B cell (primary cell): ENCODE results near the gene MAN2B2.

Experiments
- EZH2 ChIP-seq: IDR thresholded peaks from 2 replicates; pipeline ENCODE4 v1.6.1; 2012; ENCODE audit warnings: borderline replicate concordance, low read depth, mild to moderate bottlenecking, moderate library complexity, low read length; ENCODE audit not compliant: insufficient read depth, poor library complexity, severe bottlenecking
- TF ChIP-seq, protein P1 (sequence below): fragments of 200-600 bp; IDR thresholded peaks from one replicate; pipeline ENCODE4 v1.8.0; 2022; ENCODE audit warnings: antibody characterized with exemption, mild to moderate bottlenecking

DNA sequence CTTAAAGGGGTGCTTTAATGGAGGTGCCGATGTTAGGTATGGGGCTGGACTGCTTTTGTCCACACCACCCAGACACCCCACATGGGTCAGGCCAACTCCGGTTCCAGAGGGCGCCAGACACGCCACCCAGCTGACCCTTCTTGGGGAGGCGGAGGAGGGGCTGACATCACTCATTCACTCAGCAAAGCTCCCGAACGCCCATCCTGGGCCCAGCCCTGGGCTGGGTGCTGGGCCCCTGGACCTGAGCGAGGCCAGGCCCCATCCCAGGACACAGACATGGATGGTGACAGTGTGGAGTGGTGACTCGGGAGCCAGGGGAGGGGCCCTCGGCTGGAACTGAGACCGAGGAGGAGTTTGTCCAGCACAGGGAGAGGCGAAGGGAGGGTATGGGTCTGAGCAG is 28.1 kb downstream of the MAN2B2 start:
- TF ChIP-seq, protein P1, sequence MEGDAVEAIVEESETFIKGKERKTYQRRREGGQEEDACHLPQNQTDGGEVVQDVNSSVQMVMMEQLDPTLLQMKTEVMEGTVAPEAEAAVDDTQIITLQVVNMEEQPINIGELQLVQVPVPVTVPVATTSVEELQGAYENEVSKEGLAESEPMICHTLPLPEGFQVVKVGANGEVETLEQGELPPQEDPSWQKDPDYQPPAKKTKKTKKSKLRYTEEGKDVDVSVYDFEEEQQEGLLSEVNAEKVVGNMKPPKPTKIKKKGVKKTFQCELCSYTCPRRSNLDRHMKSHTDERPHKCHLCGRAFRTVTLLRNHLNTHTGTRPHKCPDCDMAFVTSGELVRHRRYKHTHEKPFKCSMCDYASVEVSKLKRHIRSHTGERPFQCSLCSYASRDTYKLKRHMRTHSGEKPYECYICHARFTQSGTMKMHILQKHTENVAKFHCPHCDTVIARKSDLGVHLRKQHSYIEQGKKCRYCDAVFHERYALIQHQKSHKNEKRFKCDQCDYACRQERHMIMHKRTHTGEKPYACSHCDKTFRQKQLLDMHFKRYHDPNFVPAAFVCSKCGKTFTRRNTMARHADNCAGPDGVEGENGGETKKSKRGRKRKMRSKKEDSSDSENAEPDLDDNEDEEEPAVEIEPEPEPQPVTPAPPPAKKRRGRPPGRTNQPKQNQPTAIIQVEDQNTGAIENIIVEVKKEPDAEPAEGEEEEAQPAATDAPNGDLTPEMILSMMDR, result no peak
- TF ChIP-seq EZH2, result no peak
